Right ventricle myocardium superior (tissue), 1 donor: Measurements from ENCODE around the gene SURF6. TPM values are rescaled to one million over a fixed set of nuclear protein-coding genes. Genes with fewer than 3 reads are reported as not detected.
"Not testable (repeated sequence)": the region's sequence is repeated elsewhere in the genome, so short reads cannot be mapped to it uniquely, and the experiment has no call there.

ENCODE experiments used
- ATAC-seq: fragments of 200-7000 bp; cut with Tn5 transposase; one replicate; pipeline ENCODE4 v1.9.1; 2020; ENCODE audit warnings: mild to moderate bottlenecking; ENCODE audit not compliant: poor library complexity
- DNase-seq: peaks from one replicate; pipeline ENCODE4 v3.0.0-alpha.2; 2020
- intact Hi-C: fragments of 100-400 bp; cut with DNase I; formaldehyde crosslinking; loops from one replicate; pipeline ENCODE4 v1.11.2; 2022
- total RNA-seq: library from RNA; stranded (reverse); fragmentation: NEBNext Ultra II Directional; extraction: Animal tissue kit (Norgen Biotek cat#: 25700); gene quantifications from one replicate; pipeline ENCODE4 v1.2.1, GENCODE V29; 2021
- donor health status: DM: no; HTN: yes; CAD: no; lungs with severe emphysema.

Gene SURF6
- total RNA-seq, 1 donor from 2014 or later: 11.1 TPM

- DNase-seq: peak; percentile 52
- intact Hi-C loops: no loop called here
- ATAC-seq: no peak
Measured at GRCh38 chr9:133351908-133352634, 16.1 kb upstream of the SURF6 start.

GRCh38 chr9:133351526-133351907 lies 15.5 kb upstream of the SURF6 start:
- intact Hi-C loops: no loop called here
- ATAC-seq (no peak), DNase-seq (no peak)

- DNase-seq: no peak
Measured at GRCh38 chr9:133349965-133350616, 14.1 kb upstream of the SURF6 start.

GRCh38 chr9:133348718-133349573 lies 13.0 kb upstream of the SURF6 start:
- intact Hi-C loops: no loop called here
- no peak for ATAC-seq
- no peak for DNase-seq

More at GRCh38 chr9:133349965-133350616, 14.1 kb upstream of the SURF6 start:
- no peak for ATAC-seq
- intact Hi-C loops: no loop called here

GRCh38 chr9:133347985-133348717 lies 12.2 kb upstream of the SURF6 start, which contains the start of the genes MED22 and RPL7A:
Gene MED22 (minus strand): TSS chr9:133348131. CDS start chr9:133346662, 1,469 bp downstream.
Gene RPL7A (plus strand): TSS chr9:133348218. CDS start chr9:133348244, 26 bp downstream.
- intact Hi-C loops: no loop called here
- DNase-seq (peak; percentile 97), ATAC-seq (peak; percentile 94)

GRCh38 chr9:133347515-133347984 lies 11.6 kb upstream of the SURF6 start:
- intact Hi-C loops: no loop called here
- DNase-seq (peak; percentile 58), ATAC-seq (peak; percentile 69)

- intact Hi-C loops: no loop called here
- DNase-seq (no peak), ATAC-seq (no peak)
Measured at GRCh38 chr9:133346021-133346785, 10.2 kb upstream of the SURF6 start.

- ATAC-seq: no peak
- intact Hi-C loops: no loop called here
- no peak for DNase-seq
Measured at GRCh38 chr9:133345596-133345995, 9.6 kb upstream of the SURF6 start.

GRCh38 chr9:133344979-133345378 lies 9.0 kb upstream of the SURF6 start:
- DNase-seq (no peak), ATAC-seq (no peak)
- intact Hi-C loops: no loop called here

GRCh38 chr9:133344071-133344470 lies 8.1 kb upstream of the SURF6 start:
- intact Hi-C loops: no loop called here
- ATAC-seq (no peak), DNase-seq (peak; percentile 23)

- DNase-seq (no peak), ATAC-seq (no peak)
- intact Hi-C loops: no loop called here
Measured at GRCh38 chr9:133342570-133342969, 6.6 kb upstream of the SURF6 start.

- intact Hi-C loops: no loop called here
- no peak for ATAC-seq
Measured at GRCh38 chr9:133342069-133342406, 6.0 kb upstream of the SURF6 start.

GRCh38 chr9:133341369-133342068 lies 5.5 kb upstream of the SURF6 start:
- ATAC-seq: peak; percentile 66
- DNase-seq: peak; percentile 83
- intact Hi-C loops: no loop called here

More at GRCh38 chr9:133342069-133342406, 6.0 kb upstream of the SURF6 start:
- no peak for DNase-seq

- intact Hi-C loops: no loop called here
- ATAC-seq (no peak), DNase-seq (no peak)
Measured at GRCh38 chr9:133340916-133341315, 4.9 kb upstream of the SURF6 start.

GRCh38 chr9:133340256-133340655 lies 4.3 kb upstream of the SURF6 start:
- DNase-seq (no peak), ATAC-seq (no peak)
- intact Hi-C loops: no loop called here

GRCh38 chr9:133339641-133340040 lies 3.7 kb upstream of the SURF6 start:
- ATAC-seq (no peak), DNase-seq (no peak)
- intact Hi-C loops: no loop called here

GRCh38 chr9:133334888-133335287 lies 1.1 kb downstream of the SURF6 start:
- not testable (repeated sequence) for DNase-seq, ATAC-seq
- intact Hi-C loops: loop anchor here (5.0 kb wide), 1 partner anchor 148 kb away; no protein-coding TSS in a partner anchor
